Pancreas (tissue), 10 donors: ENCODE data around the gene ACAD9. TPM values are rescaled to one million over a fixed set of nuclear protein-coding genes. Genes with fewer than 3 reads are reported as not detected.

Source experiments
- ATAC-seq, 4 donors: fragments of 200-7000 bp; cut with Tn5 transposase; one replicate each; pipeline versions ENCODE4 v1.8.0 to v1.9.1; 2020; ENCODE audit warnings: mild to moderate bottlenecking in 4 of 4, moderate library complexity in 4 of 4
- DNase-seq, 6 donors: peaks; one replicate each; pipeline ENCODE4 v3.0.0-alpha.2; 2020
- FAIRE-seq: peaks from 2 replicates; lab custom pipeline; 2012; peaks lifted over from hg19 to GRCh38; lab: Jason Lieb, UNC
- H3K27ac ChIP-seq, 4 donors: fragments of 200-600 bp; sonication (generic); 1 replicate in 3 of 4; 2 replicates in 1 of 4; pipeline versions ENCODE4 v1.5.0 to v1.8.0; 2020
- H3K27me3 ChIP-seq, 4 donors: fragments of 200-600 bp; one replicate each; pipeline ENCODE4 v1.8.0; 2021
- H3K36me3 ChIP-seq, 3 donors: fragments of 200-600 bp; sonication (generic) in 1 of 3; one replicate each; pipeline versions ENCODE4 v1.5.0 to v1.8.0; 2020 to 2021
- H3K4me1 ChIP-seq, 3 donors: fragments of 200-600 bp; one replicate each; pipeline ENCODE4 v1.8.0; 2021
- H3K4me3 ChIP-seq, 4 donors: fragments of 200-600 bp; sonication (generic) in 2 of 4; one replicate each; pipeline versions ENCODE4 v1.5.0 to v1.8.0; 2020 to 2021
- H3K9me3 ChIP-seq, 4 donors: fragments of 200-600 bp; one replicate each; pipeline ENCODE4 v1.8.0; 2021
- WGBS, 2 donors: extraction: QIAGEN DNeasy Blood & Tissue Kit; methylation state at CpG; one replicate each; pipeline ENCODE4 v1.1.7; 2013; 5-methylcytosine and 5-hydroxymethylcytosine counted together
- intact Hi-C, 3 donors: fragments of 100-400 bp; cut with DNase I; formaldehyde crosslinking; loops; one replicate each; pipeline versions ENCODE4 v1.11.1 to v1.14.2; 2022
- polyA plus RNA-seq, 2 donors: library from polyadenylated mRNA; stranded (reverse); fragments of 200-250 nt; gene quantifications; one replicate each; pipeline ENCODE4 v1.2.3, GENCODE V29; 2013
- total RNA-seq, 6 donors: library from RNA; stranded (reverse); fragmentation: NEBNext Ultra II Directional in 4 of 6; extraction: Animal tissue kit (Norgen Biotek cat#: 25700) in 4 of 6; gene quantifications; one replicate each; pipeline versions ENCODE4 v1.2.1 to v1.2.4, GENCODE V29; 2021 to 2023
- TF ChIP-seq, protein P1 (sequence below), 4 donors: fragments of 200-600 bp; sonication (generic) in 3 of 4; IDR thresholded peaks; one replicate each; pipeline versions ENCODE4 v1.5.0 to v1.8.0; 2021; ENCODE audit warnings: antibody characterized with exemption in 4 of 4
- donor health status: healthy with polysubstance abuse.
- donor health status: DM: no; HTN: no; CAD: no; lungs with moderate emphysema.
- donor health status: DM: no; HTN: no; CAD: no.
- donor health status: control.
- donor health status: control.
- donor health status: Bipolar disorder and iron deficiency.
- donor health status: DM: yes; HTN: yes; CAD: no.
- donor health status: DM: no; HTN: no; CAD: no.
- donor health status: DM: no; HTN: no; CAD: no.
- donor health status: DM: yes; HTN: yes; CAD: no.

ACAD9 gene
- total and polyA plus RNA-seq, 8 donors, result 18.0 to 30.5 (median 24.4) TPM

DNA sequence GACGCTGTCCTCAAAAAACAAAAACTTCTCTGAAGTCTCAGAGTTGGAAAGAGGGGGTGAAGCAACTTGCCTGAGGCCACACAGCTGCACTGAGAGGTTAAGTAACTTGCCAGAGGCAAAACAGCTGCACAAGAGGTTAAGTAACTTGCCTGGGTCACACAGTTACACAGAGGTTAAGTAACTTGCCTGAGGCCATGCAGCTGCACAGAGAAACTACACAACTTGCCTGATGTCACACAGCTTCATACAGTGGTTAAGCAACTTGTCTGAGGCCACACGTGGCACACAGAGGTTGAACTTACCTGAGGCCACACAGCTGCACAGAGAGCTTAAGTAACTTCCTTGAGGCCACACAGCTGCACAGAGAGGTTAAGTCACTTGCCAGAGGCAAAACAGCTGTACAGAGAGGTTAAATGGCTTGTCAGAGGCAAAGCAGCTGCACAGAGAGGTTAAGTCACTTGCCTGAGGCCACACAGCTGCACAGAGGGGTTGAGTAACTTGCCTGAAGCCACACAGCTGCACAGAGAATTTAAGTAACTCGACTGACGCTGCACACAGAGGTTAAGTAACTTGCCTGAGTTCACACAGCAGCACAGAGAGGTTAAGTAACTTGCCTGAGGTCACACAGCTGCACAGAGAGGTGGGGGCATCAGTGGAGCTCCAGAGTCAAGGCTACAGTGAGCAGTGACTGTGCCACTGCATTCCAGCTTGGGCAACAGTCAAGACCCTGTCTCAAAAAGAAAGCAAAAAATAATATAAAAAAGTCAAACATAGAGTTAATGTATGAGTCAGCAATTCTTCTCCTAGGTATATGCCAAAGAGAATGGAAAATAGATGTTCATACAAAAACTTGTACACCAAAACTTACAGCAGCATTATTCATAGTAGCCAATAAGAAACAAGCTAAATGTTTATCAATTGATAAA, 12.0 kb upstream of the ACAD9 start:
- 67 to 77% methylated on average over 4 of the region's 4 CpGs for WGBS, 2 donors
- no peak for FAIRE-seq
- intact Hi-C loops, result no loop called here

GRCh38 chr3:128870347-128870746, 9.1 kb upstream of the ACAD9 start:
- no peak for ATAC-seq
- H3K27ac ChIP-seq, result no peak overlapping the region
- no peaks in the 10 kb centered on the region for H3K36me3 ChIP-seq
- TF ChIP-seq, protein P1, sequence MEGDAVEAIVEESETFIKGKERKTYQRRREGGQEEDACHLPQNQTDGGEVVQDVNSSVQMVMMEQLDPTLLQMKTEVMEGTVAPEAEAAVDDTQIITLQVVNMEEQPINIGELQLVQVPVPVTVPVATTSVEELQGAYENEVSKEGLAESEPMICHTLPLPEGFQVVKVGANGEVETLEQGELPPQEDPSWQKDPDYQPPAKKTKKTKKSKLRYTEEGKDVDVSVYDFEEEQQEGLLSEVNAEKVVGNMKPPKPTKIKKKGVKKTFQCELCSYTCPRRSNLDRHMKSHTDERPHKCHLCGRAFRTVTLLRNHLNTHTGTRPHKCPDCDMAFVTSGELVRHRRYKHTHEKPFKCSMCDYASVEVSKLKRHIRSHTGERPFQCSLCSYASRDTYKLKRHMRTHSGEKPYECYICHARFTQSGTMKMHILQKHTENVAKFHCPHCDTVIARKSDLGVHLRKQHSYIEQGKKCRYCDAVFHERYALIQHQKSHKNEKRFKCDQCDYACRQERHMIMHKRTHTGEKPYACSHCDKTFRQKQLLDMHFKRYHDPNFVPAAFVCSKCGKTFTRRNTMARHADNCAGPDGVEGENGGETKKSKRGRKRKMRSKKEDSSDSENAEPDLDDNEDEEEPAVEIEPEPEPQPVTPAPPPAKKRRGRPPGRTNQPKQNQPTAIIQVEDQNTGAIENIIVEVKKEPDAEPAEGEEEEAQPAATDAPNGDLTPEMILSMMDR (IDR thresholded peaks at IDR 0.05), result no peak
- intact Hi-C loops, result no loop called here
- DNase-seq, result no peak
- no peak overlapping the region for H3K4me3 ChIP-seq
- 89 to 95% methylated on average over 4 of the region's 4 CpGs for WGBS, 2 donors
- FAIRE-seq, result no peak
- no peaks in the 10 kb centered on the region for H3K9me3 ChIP-seq
- no peaks in the 10 kb centered on the region for H3K4me1 ChIP-seq
- H3K27me3 ChIP-seq, result no peaks in the 10 kb centered on the region

More for the DNA sequence above, 12.0 kb upstream of the ACAD9 start:
- H3K4me3 ChIP-seq, result no peak overlapping the region
- DNase-seq (no peak), ATAC-seq (no peak)
- H3K27ac ChIP-seq, result no peak overlapping the region
- H3K36me3 ChIP-seq, result no peaks in the 10 kb centered on the region
- no peaks in the 10 kb centered on the region for H3K4me1 ChIP-seq
- H3K9me3 ChIP-seq, result no peaks in the 10 kb centered on the region
- TF ChIP-seq, protein P1 (IDR thresholded peaks at IDR 0.05), result no peak
- H3K27me3 ChIP-seq, result no peaks in the 10 kb centered on the region

DNA sequence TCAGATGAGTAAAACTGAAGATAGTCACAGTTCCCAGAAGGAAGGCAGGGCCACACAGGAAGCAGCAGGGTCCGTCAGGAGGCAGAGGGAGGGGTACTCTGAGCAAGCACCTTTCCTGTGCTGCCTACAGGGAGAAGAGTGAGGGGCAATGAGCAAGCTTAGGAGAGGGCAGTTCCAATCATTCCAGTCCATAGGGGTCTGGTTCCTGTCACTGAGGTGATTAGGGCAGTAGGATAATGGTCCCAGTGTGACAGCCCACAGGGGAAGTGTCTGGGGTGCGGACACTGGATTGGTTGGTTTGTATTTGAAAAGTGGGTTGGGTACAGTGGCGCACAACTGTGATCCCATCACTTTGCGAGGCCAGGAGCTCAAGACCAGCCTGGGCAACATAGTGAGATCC, 7.1 kb upstream of the ACAD9 start:
- ATAC-seq (no peak), DNase-seq (no peak), FAIRE-seq (no peak)
- Histone ChIP-seq H3K4me1 (no peaks in the 10 kb centered on the region), H3K27me3 (no peaks in the 10 kb centered on the region), H3K9me3 (no peaks in the 10 kb centered on the region), H3K4me3 (no peak overlapping the region), H3K36me3 (no peaks in the 10 kb centered on the region), H3K27ac (no peak overlapping the region)
- 89 to 99% methylated on average over 4 of the region's 4 CpGs for WGBS, 2 donors
- TF ChIP-seq, protein P1 (IDR thresholded peaks at IDR 0.05), result no peak
- intact Hi-C loops, result no loop called here

- peaks cover 0 to 3% (median 0%) of the 10 kb centered on the region in 3 donors for H3K4me1 ChIP-seq
- DNase-seq (no peak), FAIRE-seq (no peak), ATAC-seq (no peak)
- H3K9me3 ChIP-seq, result no peaks in the 10 kb centered on the region
- WGBS, 2 donors, result 80 to 81% methylated on average over 8 of the region's 8 CpGs
- no peak overlapping the region for H3K27ac ChIP-seq
- H3K27me3 ChIP-seq, result no peaks in the 10 kb centered on the region
- intact Hi-C loops, result no loop called here
- TF ChIP-seq, protein P1 (IDR thresholded peaks at IDR 0.05), result no peak
- no peaks in the 10 kb centered on the region for H3K36me3 ChIP-seq
- no peak overlapping the region for H3K4me3 ChIP-seq
Observed at GRCh38 chr3:128872744-128873143, 6.7 kb upstream of the ACAD9 start.
